Midbrain (tissue), 1 donor: Measurements from ENCODE around the gene PHB1.
"Not testable (repeated sequence)": the region's sequence is repeated elsewhere in the genome, so short reads cannot be mapped to it uniquely, and the experiment has no call there.

Source experiments
- DNase-seq: peaks from one replicate; lab custom pipeline; 2025; lab: John Stamatoyannopoulos, UW

The PHB1 gene

DNA sequence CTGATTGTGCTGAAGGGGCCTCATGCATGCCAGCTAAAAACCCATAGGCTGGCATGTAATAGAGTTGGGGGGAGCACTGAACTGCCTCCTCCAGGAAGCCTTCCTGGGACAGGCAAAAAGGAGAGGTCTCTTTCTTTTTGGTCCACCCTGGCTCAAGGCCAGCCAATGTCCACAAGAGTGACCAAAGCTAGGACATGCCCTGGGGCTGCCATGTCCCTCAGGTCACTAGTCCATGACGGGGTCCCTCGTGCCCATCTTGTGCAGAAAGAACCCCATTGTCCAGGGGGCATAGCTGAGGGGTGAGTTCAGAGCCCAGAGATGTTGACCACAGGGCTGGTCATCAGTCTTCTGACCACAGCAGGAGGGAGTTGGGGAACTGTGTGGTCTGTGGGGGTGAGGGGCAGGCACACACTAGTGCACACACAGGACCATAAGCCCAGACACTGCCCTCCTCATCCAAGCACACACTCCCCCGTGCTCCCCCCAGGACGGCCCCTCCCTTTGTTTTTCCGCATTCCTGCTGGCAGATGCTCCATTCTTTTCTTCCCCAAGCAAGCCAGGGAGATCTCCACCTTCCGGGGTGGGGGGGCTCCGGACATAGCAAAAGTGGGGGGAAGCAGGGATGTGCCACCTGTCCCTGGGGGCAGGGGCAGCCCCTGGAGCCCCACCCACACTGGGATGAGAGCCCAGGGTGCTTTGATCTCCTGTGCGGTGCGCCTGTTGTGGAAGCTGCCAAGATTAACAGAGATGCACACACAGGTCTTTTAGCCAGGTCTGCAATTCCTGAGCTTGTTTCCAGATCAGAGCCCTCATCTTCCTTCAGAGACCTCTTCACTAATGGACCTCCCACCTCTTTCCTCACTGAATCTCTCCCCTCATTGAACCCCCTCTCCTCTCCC is 25.2 kb upstream of the PHB1 start:
- no peak for DNase-seq

DNA sequence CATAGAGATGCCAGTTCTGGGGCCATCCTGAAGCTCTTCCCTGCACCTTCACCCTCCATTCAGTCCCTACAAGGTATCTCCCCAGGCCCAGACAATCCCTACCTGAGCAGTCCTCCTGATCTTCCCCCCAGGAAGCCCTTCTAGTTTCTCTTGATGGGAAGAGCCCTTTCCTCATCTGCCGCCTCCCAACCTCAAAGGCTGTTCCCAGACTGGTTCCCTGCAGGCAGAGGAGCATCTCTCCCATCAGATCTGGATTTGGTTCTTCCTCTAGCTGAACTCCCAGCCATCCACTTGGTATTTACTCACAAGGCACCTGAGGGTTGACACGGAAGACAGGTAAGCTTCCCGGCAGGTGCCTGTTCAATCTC is 24.6 kb upstream of the PHB1 start:
- no peak for DNase-seq

DNA sequence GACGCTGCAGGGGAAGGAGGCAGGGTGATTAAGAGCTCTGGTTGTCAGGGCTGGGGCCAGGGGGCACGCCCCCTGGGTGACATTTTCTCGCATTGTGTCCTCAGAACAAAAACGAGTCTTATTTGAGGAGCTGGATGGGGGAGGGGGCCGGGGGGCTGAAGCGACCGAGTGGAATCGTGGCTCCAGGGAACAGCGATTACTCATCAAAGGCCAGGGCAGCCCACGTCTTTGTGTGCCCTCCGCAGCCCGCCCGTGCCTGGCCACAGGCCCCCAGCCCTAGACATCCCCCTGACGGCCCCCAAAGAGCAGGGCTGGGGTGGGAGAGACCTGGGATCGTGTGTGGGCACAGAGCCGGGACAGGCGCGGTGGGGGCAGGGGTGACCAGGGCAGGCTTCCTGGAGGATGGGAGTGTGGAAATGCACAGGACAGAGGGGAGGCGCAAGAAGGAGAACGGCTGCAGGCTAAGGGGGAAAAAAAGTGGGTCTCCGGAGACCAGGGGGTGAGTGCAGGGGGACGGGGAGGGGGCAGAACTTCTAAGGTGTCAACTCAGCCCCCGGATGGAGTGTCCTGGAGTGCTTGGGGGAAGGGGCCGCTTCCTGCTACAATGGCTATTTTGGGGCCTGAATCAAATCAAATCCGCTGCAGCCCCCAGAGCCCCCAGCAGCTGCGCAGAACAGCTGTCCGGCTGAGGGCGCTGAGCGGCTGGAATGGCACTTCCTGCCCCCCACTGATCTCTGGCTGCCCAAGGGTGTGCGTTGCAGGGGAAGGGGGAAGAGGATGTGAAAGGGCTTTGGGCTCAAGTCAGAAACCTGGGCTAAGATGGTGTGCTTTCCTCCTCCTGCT is 24.0 kb upstream of the PHB1 start:
- DNase-seq = no peak

DNA sequence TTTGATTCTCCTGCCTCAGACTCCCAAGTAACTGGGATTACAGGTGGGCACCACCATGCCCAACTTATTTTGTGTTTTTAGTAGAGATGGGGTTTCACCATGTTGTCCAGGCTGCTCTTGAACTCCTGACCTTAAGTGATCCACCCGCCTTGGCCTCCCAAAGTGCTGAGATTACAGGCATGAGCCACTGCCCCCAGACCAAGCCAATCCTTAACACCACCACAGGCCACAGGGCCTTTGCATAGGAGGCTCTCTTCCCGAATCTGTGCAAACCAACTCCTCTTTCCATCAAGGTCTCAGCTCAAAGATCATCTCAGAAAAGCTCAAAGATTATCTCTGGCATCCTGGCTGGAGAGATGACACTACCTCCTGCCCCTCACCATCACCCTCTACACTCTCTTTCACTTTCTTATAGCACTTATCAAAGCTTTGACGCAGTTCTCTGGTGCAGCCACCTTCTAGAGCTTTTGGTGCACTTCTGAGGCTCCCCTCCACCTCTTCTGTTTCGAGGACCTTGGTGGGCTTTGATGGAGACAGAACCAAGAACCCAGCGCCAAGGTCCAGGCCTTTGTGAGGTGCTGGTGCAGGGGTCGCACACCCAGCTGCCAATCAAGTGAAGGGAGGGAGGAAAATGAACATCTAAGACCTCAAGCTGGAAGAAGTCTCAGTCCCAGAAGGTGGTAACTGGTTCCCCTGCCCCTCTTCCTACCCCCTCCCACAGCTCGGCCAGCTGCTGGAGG is 23.2 kb upstream of the PHB1 start:
- DNase-seq = no peak

DNA sequence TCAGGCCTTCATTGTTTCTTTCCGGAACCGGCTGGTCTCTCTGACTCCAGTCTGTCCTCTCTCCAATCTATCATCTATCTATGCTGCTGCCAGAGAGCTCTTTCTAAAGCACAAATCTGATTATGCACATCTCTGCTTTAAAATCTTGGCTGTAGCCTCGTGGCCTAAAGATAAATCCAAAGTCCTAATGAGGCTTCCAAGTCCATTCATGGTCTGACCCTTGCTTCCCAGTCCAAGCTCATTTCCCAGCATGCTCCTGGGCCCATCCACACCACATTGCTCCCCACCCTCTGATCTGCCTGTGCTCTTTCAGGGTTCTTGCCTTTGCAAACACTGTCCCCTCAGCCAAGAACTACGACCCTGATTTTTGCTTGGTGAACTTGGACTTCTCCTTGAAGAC is 21.5 kb upstream of the PHB1 start:
- no peak for DNase-seq

DNA sequence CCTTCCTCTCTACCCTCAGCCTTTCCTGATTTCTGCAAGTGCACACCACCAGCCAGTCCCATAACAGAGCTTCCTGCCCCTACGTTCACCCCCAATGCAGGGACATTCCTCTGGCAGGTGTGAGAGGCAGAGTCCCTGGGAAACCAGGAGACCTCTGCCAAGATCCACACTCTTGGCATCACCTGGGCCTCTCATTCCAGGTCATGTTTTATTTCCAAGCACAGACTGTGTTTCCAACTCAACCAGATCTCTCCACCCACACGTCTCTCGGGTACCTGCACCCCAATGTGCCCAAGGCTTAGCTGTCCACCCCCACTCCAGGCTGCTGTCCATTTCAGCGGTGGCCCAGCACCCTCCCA is 21.0 kb upstream of the PHB1 start:
- no peak for DNase-seq

DNA sequence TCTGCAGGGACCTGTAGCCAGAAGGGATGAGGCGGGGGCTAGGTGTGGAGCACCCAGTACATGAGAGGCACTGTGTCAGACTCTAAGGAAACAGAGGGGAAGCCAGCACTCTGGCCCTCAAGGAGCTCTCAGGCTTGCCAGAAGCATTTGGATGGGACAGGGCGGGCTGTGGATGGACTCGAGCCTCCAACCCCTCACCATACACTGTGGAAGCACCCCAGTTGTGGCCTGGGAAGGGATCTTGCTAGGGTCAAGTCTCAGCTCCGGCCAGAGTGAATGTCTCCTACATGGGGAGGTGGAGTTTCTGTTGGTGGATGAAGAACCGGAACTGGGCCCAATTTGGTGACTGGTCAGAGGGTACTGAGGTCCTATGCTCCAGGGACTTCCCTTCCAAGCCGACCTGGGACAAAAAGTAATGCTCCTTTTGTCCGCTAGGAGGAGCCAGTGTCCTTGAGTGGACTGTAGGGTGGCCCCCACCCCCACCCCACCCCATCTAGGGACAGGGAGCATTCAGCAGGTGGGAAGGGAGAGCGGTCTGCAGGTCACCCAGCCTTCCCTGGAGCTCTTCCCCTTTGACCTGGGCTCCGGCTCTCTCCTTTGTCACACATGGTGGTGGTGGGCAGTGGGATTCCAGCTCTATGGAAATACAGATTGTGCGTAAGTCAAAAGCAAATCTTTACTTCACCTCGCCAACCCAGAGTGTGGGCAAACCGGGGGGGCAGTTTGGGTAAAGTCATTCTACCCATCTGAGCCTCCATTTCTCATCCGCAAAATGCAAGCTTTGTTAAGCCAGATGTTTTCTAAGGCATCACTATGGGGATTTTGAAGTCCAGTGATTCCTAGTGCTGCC is 20.4 kb upstream of the PHB1 start:
- peak; percentile 35 for DNase-seq

DNA sequence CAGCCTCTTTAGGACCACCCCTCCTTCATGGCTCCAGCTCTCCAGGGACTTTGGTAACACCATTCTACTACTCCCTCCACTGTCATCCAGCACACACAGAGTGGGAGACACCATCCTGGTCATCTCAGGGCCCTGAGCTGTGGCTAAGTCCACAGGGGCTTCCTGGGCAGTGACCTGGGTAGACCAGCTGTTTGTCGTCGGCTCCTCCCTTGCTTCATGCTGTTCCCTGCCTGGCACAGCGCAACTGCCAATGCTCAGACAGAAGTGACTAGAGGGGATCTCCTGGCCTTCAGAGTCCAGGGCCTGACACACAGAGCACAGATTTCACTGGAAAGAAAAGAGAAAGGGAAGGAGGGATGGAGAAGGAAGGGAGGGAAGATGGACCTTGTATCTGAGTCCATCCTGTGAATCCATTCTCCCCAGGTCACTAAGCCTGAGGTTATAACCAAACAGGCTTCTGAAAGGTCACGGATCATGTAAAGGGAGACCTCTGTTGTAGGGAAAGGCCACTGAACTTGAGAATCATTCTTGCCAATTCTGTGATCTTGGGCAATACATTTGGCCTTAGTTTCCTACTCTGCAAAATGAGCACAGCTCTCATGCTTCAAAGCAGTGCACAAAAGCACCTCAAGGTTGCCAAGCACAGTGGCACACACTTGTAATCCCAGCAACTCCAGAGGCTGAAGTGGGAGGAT is 18.5 kb upstream of the PHB1 start:
- DNase-seq = no peak

DNA sequence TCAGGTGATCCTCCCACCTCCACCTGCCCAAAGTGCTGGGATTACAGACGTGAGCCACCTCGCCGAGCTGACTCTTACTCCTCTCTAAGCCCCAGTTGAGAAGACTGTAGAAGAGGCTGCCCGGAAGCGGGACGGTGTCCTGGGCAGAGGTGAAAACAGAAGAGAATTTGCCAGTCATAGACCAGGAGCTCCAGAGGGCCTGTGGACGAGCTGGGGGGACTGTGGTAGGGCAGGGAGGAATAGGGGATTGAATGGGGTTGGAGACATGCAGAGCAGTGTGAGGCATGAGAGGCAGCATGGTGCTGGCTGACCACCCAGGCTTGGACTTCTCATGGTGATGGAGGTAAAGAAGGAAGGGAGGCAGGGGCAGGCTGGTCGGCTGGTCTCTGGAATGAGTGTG is 17.1 kb upstream of the PHB1 start:
- no peak for DNase-seq

DNA sequence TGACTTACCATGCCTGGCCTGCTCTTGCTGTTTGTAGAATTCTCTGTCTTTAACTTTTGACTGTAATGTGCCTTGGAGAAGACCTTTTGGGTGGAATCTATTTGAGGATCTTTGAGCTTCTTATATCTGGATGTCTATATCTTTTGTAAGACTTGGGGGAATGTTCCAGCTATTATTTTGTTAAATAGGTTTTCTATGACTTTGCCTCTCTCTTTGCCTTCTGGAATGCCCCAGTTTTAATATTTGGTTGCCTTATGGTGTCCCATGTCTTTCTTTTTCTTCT is 10.3 kb upstream of the PHB1 start:
- no peak for DNase-seq

DNA sequence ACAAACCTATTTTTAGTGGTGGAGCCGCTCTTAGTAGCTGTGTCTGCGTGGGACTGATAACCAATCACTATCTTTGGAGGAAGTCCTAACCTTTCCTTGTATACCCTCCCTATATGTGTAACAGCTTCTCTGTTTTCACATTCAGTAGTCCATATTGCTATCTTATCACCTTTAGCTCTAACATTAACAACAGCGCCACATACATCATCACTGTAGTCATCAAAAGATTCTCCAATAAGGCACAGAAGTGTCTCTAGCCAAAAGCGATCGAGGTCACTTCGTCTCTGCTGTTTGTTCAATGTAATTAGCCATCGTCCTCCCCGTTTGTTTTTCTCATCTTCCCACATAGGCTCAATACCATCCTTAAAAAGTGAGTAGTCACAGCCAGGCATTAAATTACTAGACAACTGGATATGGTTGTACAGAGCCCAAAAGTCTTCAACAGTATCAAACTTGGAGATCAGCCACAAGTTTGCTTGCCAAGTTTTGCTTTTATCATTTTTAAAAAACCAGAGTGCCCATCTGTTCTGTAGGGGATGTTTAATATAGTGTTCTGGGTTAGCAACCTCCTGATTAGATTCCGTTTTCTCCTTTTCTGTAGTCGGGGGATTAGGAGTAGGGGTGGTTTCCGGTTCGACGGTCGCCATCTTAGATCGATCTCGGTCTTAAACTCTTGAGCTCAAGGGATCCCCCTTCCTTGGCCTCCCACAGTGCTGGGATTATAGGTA is 9.8 kb upstream of the PHB1 start:
- DNase-seq = not testable (repeated sequence)

DNA sequence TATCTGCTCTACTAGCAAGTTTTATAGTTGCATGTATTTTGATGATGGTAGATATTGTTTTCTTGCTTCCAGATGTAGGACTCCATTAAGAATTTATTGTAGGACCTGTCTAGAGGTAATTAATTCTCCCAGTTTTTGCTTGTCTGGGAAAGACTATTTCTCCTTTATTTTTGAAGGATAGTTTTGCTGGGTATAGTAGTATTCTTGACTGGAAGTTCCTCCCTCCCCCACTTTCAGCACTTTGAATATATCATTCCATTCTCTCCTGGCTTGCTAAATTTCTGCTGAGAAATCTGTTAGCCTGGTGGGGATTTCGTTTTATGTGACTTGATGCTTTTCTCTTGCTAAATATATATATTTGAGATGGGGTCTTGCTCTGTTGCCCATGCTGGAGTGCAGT is 8.0 kb upstream of the PHB1 start:
- DNase-seq = no peak

DNA sequence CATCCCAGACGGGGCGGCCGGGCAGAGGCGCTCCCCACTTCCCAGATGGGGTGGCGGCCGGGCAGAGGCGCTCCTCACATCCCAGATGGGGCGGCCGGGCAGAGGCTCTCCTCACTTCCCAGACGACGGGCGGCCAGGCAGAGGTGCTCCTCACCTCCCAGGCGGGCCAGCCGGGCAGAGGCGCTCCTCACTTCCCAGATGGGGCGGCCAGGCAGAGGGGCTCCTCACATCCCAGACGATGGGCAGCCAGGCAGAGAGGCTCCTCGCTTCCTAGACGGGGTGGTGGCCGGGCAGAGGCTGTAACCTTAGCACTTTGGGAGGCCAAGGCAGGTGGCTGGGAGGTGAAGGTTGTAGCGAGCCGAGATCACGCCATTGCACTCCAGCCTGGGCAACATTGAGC is 5.1 kb upstream of the PHB1 start:
- not testable (repeated sequence) for DNase-seq

DNA sequence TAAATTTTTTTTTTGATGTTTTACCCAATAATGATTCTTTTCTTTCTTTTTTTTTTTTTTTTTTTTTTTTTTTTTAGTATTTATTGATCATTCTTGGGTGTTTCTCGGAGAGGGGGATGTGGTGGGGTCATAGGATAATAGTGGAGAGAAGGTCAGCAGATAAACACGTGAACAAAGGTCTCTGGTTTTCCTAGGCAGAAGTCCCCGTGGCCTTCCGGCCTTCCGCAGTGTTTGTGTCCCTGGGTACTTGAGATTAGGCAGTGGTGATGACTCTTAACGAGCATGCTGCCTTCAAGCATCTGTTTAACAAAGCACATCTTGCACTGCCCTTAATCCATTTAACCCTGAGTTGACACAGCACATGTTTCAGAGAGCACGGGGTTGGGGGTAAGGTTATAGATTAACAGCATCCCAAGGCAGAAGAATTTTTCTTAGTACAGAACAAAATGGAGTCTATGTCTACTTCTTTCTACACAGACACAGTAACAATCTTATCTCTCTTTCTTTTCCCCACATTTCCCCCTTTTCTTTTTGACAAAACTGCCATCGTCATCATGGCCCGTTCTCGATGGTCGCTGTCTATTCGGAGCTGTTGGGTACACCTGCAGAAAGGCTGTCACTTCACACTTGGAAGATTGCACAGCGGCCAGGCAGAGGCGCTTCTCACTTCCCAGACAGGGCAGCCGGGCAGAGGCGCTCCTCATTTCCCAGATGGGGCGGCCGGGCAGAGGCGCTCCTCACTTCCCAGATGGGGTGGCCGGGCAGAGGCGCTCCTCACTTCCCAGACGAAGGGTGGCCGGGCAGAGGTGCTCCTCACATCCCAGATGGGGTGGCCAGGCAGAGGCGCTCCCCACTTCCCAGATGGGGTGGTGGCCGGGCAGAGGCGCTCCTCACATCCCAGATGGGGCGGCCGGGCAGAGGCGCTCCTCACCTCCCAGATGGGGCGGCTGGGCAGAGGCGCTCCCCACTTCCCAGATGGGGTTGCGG is 4.4 kb upstream of the PHB1 start:
- not testable (repeated sequence) for DNase-seq

DNA sequence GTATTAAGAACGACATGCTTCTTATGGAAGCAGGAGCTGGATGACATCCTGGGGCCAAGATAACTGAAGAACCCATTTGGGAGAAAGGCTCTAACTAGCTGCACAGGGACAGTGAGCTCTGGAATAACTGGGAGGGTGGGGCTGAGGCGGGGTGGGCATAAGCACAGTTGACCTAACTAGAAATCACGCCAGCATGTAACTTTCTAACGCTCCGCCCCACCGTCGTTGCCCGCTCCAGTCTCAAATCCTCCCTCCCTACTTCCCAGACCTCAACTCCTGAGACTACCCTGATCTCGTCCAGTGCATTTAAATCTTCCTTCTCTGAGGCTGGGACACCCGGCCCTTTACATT is 436 bp downstream of the PHB1 start:
- DNase-seq = no peak

DNA sequence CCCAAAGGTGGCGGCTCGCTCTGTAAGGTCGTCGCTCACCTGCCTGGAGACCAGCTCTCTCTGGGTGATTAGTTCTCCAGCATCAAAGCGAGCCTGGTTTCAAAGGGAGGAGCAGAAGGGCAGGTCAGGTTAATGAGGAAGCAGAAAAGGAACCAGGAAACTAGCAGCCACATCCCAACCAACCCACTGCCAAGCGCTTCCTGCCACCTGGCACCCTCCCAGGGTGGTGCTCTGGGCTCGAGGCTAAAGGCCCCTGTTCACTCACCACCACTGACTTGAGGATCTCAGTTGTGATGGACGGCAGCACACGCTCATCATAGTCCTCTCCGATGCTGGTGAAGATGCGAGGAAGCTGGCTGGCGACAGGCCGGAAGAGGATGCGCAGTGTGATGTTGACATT is 5.6 kb downstream of the PHB1 start:
- DNase-seq = no peak

DNA sequence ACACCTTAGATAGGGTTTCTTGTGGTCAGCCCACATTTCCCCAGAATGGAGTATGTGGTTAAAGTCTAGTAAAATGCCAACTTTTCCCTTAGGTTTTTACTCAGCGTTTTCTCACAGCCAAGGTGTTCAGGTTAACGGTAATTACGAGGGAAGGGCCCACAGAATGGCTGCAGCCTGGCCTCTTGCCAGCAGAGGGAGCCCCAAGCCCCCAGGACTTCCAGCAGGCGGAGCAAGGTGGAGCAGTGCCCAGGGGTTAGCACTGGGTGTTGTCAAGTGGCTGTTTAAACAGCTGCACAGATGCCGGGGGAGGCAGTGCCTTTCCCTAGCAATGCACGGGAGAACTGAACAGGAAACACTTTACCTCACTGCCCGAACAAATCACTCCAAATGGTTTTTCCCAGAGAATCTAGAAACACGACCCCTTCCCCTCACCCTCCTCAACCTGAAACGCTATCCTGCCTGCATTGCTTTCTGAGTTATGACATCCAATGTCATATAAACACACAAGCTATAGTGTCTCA is 6.6 kb downstream of the PHB1 start:
- DNase-seq = peak; percentile 59

DNA sequence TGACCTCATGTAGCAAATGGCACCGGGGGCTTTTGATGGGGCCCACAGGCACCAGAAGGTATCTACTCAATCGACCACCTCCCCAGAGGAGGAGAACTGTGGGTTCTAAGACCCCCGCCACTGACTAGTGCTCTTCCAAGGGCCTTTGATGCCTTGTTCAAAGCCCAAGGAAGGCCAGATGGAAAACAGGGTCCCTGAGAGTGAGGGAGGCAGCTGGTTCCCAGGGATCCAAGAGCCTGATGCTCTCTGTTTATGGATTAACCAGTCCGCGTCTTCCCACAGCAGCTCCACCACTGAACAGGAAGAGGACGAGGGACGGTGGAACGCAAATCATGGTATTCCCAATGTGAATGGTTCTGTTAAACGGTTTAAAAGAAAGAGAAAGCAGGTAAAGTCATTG is 7.6 kb downstream of the PHB1 start:
- DNase-seq = no peak

DNA sequence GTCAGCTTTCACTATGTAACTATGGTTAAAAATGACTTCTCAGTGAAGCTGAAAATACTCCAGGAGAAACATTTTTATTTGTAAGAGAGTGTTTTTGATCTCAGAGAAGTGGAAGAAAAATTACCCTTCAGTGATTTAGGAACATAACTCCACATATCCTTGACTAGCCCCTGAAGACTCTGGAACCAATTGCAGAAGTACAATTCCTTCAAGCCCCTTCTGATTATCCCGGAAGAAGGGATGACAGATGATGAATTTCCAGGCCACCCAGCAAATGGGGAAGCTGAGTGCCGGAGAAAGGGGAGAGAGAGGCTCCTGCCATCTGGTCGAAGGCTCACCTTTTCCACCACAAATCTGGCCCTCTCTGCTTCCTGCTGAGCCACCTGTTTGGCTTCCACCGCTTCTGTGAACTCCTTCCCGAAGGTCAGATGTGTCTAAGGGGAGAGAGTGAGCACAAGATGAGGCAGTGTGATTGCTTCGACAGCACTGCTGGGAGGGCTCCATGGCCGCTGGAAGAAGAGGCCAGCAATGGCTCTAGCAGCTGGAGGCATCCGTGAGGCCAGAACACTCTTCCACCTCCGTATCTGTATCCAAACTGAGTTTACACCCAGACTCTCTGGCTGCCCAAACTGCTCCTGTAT is 8.1 kb downstream of the PHB1 start:
- no peak for DNase-seq
